Diencephalon (tissue), 1 donor: Measurements from ENCODE around the gene LDAF1. TPM values are rescaled to one million over a fixed set of nuclear protein-coding genes. Genes with fewer than 3 reads are reported as not detected.

Experiments
- total RNA-seq: library from RNA; depleted of rRNA; stranded (reverse); fragments of >200 nt; gene quantifications from one replicate; pipeline ENCODE4 v1.2.3, GENCODE V29; 2014

Gene LDAF1
- total RNA-seq = 38.8 TPM

DNA sequence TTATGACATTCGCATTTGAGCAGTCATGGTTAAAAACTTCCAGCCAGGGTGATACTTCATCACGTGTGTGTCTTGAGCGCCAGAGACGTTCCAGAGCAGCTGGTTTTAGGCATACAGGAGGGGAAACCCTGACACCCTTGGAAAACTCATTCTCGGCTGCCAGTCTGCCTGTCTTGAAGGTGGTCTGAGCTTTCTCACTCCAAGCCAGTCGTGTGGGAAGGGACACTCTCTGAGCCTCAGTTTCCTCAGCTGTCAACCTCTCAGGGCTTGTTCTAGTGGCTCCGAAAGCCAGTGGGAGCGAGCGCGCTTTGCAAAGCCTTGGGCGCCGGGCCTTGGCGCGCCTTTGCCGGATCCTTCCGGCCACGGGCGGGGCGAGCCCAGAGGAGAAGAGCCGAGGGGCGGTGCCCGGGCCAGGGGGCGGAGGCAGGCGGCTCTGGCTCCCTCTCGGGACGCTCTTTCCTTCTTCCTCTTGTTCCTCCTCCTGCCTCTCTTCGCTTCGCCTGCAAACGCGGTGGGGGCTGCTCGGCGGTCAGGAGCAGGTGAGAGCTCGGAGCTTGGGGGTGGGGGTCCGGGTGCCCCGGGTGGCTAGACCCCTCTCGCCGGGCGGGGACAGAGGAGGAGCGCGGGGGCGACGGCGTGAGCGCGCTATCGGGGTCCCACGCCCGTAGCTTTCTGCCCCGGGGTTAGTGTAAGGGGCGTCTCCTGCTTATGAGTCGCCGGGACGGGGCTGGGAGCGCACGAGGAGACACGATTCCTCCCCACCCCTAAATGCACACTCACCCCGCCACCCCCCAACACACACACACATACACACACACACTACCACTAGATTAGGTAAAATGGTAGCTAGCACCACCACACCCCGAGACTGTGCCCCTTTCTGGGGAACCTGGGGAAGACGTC, at the start of gene LDAF1:
Gene LDAF1, plus strand, starts transcription at position 467 of the 903 bp plus-strand sequence. CDS start 2,509 bp downstream, outside the sequence.

DNA sequence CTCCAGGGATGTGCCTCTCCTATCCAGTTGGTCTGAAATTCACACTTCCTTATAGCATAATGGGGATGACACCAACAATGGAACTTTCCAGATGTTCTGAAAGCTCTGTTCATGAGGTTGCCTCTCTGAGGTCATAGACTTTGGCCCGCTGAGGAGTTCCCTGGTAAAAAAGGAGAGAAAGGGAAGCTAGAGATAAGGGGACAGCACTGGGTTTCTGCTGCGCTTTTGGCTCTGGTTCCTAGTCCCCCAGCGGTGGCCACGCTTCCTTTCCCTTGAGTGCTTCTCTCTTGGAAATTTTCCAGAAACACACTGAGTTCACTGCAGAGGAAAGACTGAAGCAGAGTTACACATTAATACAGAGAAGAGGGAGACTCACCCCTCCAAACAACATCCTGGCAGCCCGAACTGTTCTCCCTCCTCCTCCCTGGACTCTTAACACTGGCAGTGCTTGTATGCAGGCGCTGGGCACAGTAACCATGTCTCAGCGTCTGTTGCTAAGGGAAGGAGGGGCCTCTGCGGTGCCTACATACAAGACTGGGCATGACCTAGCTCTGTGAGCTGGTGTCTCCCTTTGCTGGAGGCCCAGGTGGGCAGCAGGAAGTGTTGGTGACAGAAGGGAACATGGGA, 8.0 kb upstream of the LDAF1 start, which contains the start of gene DNAH3:
Gene DNAH3, minus strand, starts transcription at position 472 of the 627 bp plus-strand sequence. CDS start 527 bp downstream, outside the sequence.

DNA sequence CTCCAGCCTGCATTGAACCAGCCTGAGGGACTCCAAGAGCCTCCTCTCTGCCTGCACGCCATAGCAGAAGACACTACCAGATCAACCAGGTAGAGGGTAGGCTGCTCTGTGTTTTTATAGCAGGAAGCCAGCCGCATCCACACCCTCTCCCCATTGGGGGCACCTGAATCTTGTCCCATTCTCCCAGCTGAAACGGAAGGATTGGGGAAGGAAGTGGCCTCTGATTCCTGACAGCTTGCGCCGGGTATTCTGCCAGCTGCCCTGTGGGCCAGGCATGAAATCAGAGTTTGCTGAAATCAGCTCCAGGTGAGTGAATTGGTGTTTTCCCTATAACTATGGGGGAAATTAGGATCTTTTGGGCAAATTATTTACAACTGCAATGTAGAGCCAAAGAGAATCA, 53.0 kb downstream of the LDAF1 start, which contains the start of gene ZP2:
Gene ZP2, minus strand, starts transcription at position 89 of the 400 bp plus-strand sequence. Its CDS starts 27 bp downstream, at position 62.

Other genes with a start within 250 kb of the LDAF1 start
- 3.7 TPM for gene DNAH3, start 7.8 kb upstream of the LDAF1 start, total RNA-seq
- 0.23 TPM for gene ZP2, start 52.9 kb downstream of the LDAF1 start, total RNA-seq
- not detected for gene ANKS4B, start 75.0 kb downstream of the LDAF1 start, total RNA-seq
- gene CRYM, start 119.6 kb downstream of the LDAF1 start, total RNA-seq = 17.1 TPM